GM21723 (cell line): ENCODE data around the gene LYPLAL1.

Source experiments
- ATAC-seq: cut with Tn5 transposase; IDR thresholded peaks from one replicate; pipeline ENCODE4 v1.9.1; 2021; ENCODE audit warnings: mild to moderate bottlenecking, moderate library complexity; ENCODE audit not compliant: unreplicated experiment

Gene LYPLAL1

GRCh38 chr1:219173758-219174459 lies at the start of gene LYPLAL1:
Gene LYPLAL1, plus strand, starts transcription at chr1:219173878. Its CDS starts 13 bp downstream, at chr1:219173891.
- peak; percentile 71 for ATAC-seq

GRCh38 chr1:219124163-219124562 lies 49.5 kb upstream of the LYPLAL1 start:
- no peak for ATAC-seq

- no peak for ATAC-seq
Observed at GRCh38 chr1:219125342-219125741, 48.3 kb upstream of the LYPLAL1 start.

- no peak for ATAC-seq
Observed at GRCh38 chr1:219126377-219126776, 47.3 kb upstream of the LYPLAL1 start.

GRCh38 chr1:219128957-219129356 lies 44.7 kb upstream of the LYPLAL1 start:
- ATAC-seq: no peak

GRCh38 chr1:219130366-219130935 lies 43.2 kb upstream of the LYPLAL1 start:
- no peak for ATAC-seq

GRCh38 chr1:219132939-219133338 lies 40.7 kb upstream of the LYPLAL1 start:
- no peak for ATAC-seq

GRCh38 chr1:219138747-219139146 lies 34.9 kb upstream of the LYPLAL1 start:
- ATAC-seq: no peak

- ATAC-seq: no peak
Observed at GRCh38 chr1:219140303-219140877, 33.3 kb upstream of the LYPLAL1 start.

- ATAC-seq: no peak
Observed at GRCh38 chr1:219143735-219144134, 29.9 kb upstream of the LYPLAL1 start.

GRCh38 chr1:219144658-219145315 lies 28.9 kb upstream of the LYPLAL1 start:
- no peak for ATAC-seq

GRCh38 chr1:219147571-219148019 lies 26.1 kb upstream of the LYPLAL1 start:
- ATAC-seq: no peak

GRCh38 chr1:219149009-219149577 lies 24.6 kb upstream of the LYPLAL1 start:
- ATAC-seq: no peak

GRCh38 chr1:219149953-219150352 lies 23.7 kb upstream of the LYPLAL1 start:
- ATAC-seq: no peak

- ATAC-seq: no peak
Observed at GRCh38 chr1:219150913-219151312, 22.8 kb upstream of the LYPLAL1 start.

GRCh38 chr1:219151467-219151866 lies 22.2 kb upstream of the LYPLAL1 start:
- ATAC-seq: no peak

GRCh38 chr1:219152751-219153150 lies 20.9 kb upstream of the LYPLAL1 start:
- peak; percentile 60 for ATAC-seq

- no peak for ATAC-seq
Observed at GRCh38 chr1:219153723-219154122, 20.0 kb upstream of the LYPLAL1 start.

GRCh38 chr1:219155135-219155534 lies 18.5 kb upstream of the LYPLAL1 start:
- ATAC-seq: no peak

GRCh38 chr1:219159946-219160645 lies 13.6 kb upstream of the LYPLAL1 start:
- no peak for ATAC-seq

GRCh38 chr1:219160967-219161366 lies 12.7 kb upstream of the LYPLAL1 start:
- no peak for ATAC-seq
